Measurements from ENCODE around the gene TM2D3. TPM values are rescaled to one million over a fixed set of nuclear protein-coding genes. Genes with fewer than 3 reads are reported as not detected.

The TM2D3 gene
- total RNA-seq, 1 donor from 2014 or later: 39.0 TPM

GRCh38 chr15:101609742-101610610 is 42.2 kb downstream of the TM2D3 start:
- peaks cover 7% of the 10 kb centered on the region for H3K4me1 ChIP-seq
- intact Hi-C loops (cut with DNase I): no loop called here
- H3K27ac ChIP-seq: no peak overlapping the region
- no peaks in the 10 kb centered on the region for H3K9me3 ChIP-seq
- H3K27me3 ChIP-seq: no peaks in the 10 kb centered on the region
- no peak for TF ChIP-seq POLR2AphosphoS5 (IDR thresholded peaks at IDR 0.05; ENCODE audit: insufficient read depth in 1 of 2, low read depth in 1 of 2)
- no peak for TF ChIP-seq CTCF (IDR thresholded peaks at IDR 0.05)
- no peak for TF ChIP-seq POLR2A (IDR thresholded peaks at IDR 0.05)
- no peak overlapping the region for H3K4me3 ChIP-seq
- no peaks in the 10 kb centered on the region for H3K36me3 ChIP-seq
- DNase-seq (ENCODE audit: extremely low spot score in 2 of 2): no peak

GRCh38 chr15:101608201-101608600 is 44.0 kb downstream of the TM2D3 start:
- peaks cover under 1% of the 10 kb centered on the region for H3K4me1 ChIP-seq
- DNase-seq (ENCODE audit: extremely low spot score in 2 of 2): no peak
- no peaks in the 10 kb centered on the region for H3K9me3 ChIP-seq
- H3K27ac ChIP-seq: no peak overlapping the region
- H3K27me3 ChIP-seq: no peaks in the 10 kb centered on the region
- no peaks in the 10 kb centered on the region for H3K36me3 ChIP-seq
- TF ChIP-seq CTCF (IDR thresholded peaks at IDR 0.05) (no peak), POLR2AphosphoS5 (IDR thresholded peaks at IDR 0.05; ENCODE audit: insufficient read depth in 1 of 2, low read depth in 1 of 2) (no peak), POLR2A (IDR thresholded peaks at IDR 0.05) (no peak)
- intact Hi-C loops (cut with DNase I): no loop called here
- H3K4me3 ChIP-seq: no peak overlapping the region

- H3K27me3 ChIP-seq: no peaks in the 10 kb centered on the region
- H3K36me3 ChIP-seq: no peaks in the 10 kb centered on the region
- DNase-seq (ENCODE audit: extremely low spot score in 2 of 2): no peak
- no peak for TF ChIP-seq POLR2AphosphoS5 (IDR thresholded peaks at IDR 0.05; ENCODE audit: insufficient read depth in 1 of 2, low read depth in 1 of 2)
- no peak for TF ChIP-seq POLR2A (IDR thresholded peaks at IDR 0.05)
- TF ChIP-seq CTCF (IDR thresholded peaks at IDR 0.05): no peak
- intact Hi-C loops (cut with DNase I): no loop called here
- no peak overlapping the region for H3K27ac ChIP-seq
- no peaks in the 10 kb centered on the region for H3K9me3 ChIP-seq
- H3K4me1 ChIP-seq: no peaks in the 10 kb centered on the region
- no peak overlapping the region for H3K4me3 ChIP-seq
These were observed 45.1 kb downstream of the TM2D3 start for GRCh38 chr15:101607108-101607507.

- Histone ChIP-seq H3K4me3 (no peak overlapping the region), H3K9me3 (no peaks in the 10 kb centered on the region), H3K36me3 (no peaks in the 10 kb centered on the region), H3K4me1 (no peaks in the 10 kb centered on the region), H3K27me3 (no peaks in the 10 kb centered on the region), H3K27ac (no peak overlapping the region)
- DNase-seq (ENCODE audit: extremely low spot score in 2 of 2): no peak
- intact Hi-C loops (cut with DNase I): no loop called here
- TF ChIP-seq POLR2AphosphoS5 (IDR thresholded peaks at IDR 0.05; ENCODE audit: insufficient read depth in 1 of 2, low read depth in 1 of 2): no peak
- no peak for TF ChIP-seq CTCF (IDR thresholded peaks at IDR 0.05)
- TF ChIP-seq POLR2A (IDR thresholded peaks at IDR 0.05): no peak
These were observed 47.9 kb downstream of the TM2D3 start for GRCh38 chr15:101604124-101604874.
